Measurements from ENCODE around the gene GAK.

DNA sequence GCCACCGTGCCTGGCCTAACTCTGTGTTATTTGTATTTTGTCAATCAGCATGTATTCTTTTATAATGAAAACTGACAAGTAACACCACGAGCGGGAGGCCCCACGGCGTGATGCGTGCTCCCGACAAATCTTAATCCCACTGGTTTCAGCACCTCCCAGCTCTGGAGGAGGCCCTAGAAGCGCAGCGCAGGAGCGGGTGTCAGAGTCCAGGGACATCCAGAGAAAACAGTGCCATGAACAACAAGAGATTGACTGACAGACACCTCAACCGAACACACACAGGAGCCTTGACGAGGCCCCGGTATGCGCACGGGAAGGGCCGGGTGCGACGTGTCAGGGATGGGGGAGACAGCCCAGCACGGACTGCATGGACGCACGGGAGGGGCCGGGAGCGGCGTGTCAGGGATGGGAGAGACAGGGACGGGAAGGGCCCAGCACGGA, 23.0 kb downstream of the GAK start:
- TF ChIP-seq, protein P1, sequence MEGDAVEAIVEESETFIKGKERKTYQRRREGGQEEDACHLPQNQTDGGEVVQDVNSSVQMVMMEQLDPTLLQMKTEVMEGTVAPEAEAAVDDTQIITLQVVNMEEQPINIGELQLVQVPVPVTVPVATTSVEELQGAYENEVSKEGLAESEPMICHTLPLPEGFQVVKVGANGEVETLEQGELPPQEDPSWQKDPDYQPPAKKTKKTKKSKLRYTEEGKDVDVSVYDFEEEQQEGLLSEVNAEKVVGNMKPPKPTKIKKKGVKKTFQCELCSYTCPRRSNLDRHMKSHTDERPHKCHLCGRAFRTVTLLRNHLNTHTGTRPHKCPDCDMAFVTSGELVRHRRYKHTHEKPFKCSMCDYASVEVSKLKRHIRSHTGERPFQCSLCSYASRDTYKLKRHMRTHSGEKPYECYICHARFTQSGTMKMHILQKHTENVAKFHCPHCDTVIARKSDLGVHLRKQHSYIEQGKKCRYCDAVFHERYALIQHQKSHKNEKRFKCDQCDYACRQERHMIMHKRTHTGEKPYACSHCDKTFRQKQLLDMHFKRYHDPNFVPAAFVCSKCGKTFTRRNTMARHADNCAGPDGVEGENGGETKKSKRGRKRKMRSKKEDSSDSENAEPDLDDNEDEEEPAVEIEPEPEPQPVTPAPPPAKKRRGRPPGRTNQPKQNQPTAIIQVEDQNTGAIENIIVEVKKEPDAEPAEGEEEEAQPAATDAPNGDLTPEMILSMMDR (IDR thresholded peaks at IDR 0.05; ENCODE audit: low read depth, low read length) = no peak
- TF ChIP-seq POLR2A (IDR thresholded peaks at IDR 0.05; ENCODE audit: extremely low read depth, insufficient read length) = no peak

All from NB4 (cell line).